WTC11 (cell line): ENCODE results near the gene BCL11B. TPM values are rescaled to one million over a fixed set of nuclear protein-coding genes. Genes with fewer than 3 reads are reported as not detected.

Source experiments
- ATAC-seq: fragments of 200-7000 bp; cut with Tn5 transposase; 2 replicates; pipeline ENCODE4 v1.10.0; 2021; ENCODE audit warnings: mild to moderate bottlenecking, moderate library complexity
- CTCF ChIA-PET: fragments of 300-600 bp; sonication (Branson Sonifier 250); formaldehyde crosslinking; loops from one replicate; lab custom pipeline; 2021; ENCODE audit warnings: antibody characterized with exemption; lab: Charles Lee
- POLR2A ChIA-PET: fragments of 350-600 bp; sonication (Branson Sonifier 250); formaldehyde crosslinking; loops from one replicate; lab custom pipeline; 2021; ENCODE audit warnings: antibody characterized with exemption; lab: Charles Lee
- DNase-seq: peaks from one replicate; pipeline ENCODE4 v3.0.0; 2021; ENCODE audit warnings: low spot score
- H3K27ac Mint-ChIP-seq: 2 replicates; pipeline ENCODE4 v1.8.0; 2021; ENCODE audit warnings: mixed read lengths
- H3K27me3 Mint-ChIP-seq: 2 replicates; pipeline ENCODE4 v1.8.0; 2021; ENCODE audit warnings: low read depth, mild to moderate bottlenecking, moderate library complexity, mixed read lengths
- H3K36me3 Mint-ChIP-seq: 2 replicates; pipeline ENCODE4 v1.8.0; 2021; ENCODE audit warnings: mixed read lengths
- H3K4me1 Mint-ChIP-seq: 2 replicates; pipeline ENCODE4 v1.8.0; 2022; ENCODE audit warnings: mixed read lengths
- H3K4me3 Mint-ChIP-seq: 2 replicates; pipeline ENCODE4 v1.8.0; 2021; ENCODE audit warnings: mild to moderate bottlenecking, moderate library complexity, mixed read lengths
- H3K9me3 Mint-ChIP-seq: 2 replicates; pipeline ENCODE4 v1.8.0; 2021; ENCODE audit warnings: mixed read lengths
- ATF3 ChIP-seq: sonication (generic); formaldehyde crosslinking; conservative IDR thresholded peaks from 2 replicates; pipeline ENCODE4 v1.8.1; 2022; ENCODE audit warnings: mild to moderate bottlenecking, missing genetic modification reagents
- CBFB ChIP-seq: sonication (generic); formaldehyde crosslinking; IDR thresholded peaks from 2 replicates; pipeline ENCODE4 v1.8.1; 2022; ENCODE audit warnings: mild to moderate bottlenecking, low read depth, missing genetic modification reagents
- CTCF ChIP-seq: fragments of 200-600 bp; IDR thresholded peaks from 2 replicates; pipeline ENCODE4 v1.8.0; 2022; ENCODE audit warnings: antibody characterized with exemption
- E2F4 ChIP-seq: sonication (generic); formaldehyde crosslinking; IDR thresholded peaks from 2 replicates; pipeline ENCODE4 v1.8.1; 2022; ENCODE audit warnings: low read depth, mild to moderate bottlenecking, moderate library complexity, missing genetic modification reagents, borderline replicate concordance
- ESRRA ChIP-seq: sonication (generic); formaldehyde crosslinking; IDR thresholded peaks from 2 replicates; pipeline ENCODE4 v1.8.1; 2022; ENCODE audit warnings: mild to moderate bottlenecking, missing genetic modification reagents, borderline replicate concordance
- FOXJ3 ChIP-seq: sonication (generic); formaldehyde crosslinking; IDR thresholded peaks from 2 replicates; pipeline ENCODE4 v1.9.0; 2021; ENCODE audit warnings: missing genetic modification reagents, mild to moderate bottlenecking, borderline replicate concordance
- GRHL2 ChIP-seq: fragments of 250-450 bp; sonication (Bioruptor Pico); IDR thresholded peaks from 2 replicates; pipeline ENCODE4 v1.8.0; 2022; ENCODE audit warnings: mild to moderate bottlenecking, moderate library complexity; ENCODE audit not compliant: insufficient replicate concordance, severe bottlenecking
- MLX ChIP-seq: sonication (generic); formaldehyde crosslinking; IDR thresholded peaks from 2 replicates; pipeline ENCODE4 v1.8.1; 2023; ENCODE audit warnings: mild to moderate bottlenecking, missing genetic modification reagents, moderate library complexity
- NFE2L1 ChIP-seq: sonication (generic); formaldehyde crosslinking; IDR thresholded peaks from 2 replicates; pipeline ENCODE4 v1.8.1; 2023; ENCODE audit warnings: missing genetic modification reagents
- NR3C1 ChIP-seq: sonication (generic); formaldehyde crosslinking; conservative IDR thresholded peaks from 2 replicates; pipeline ENCODE4 v1.8.1; 2023; ENCODE audit warnings: low read depth, mild to moderate bottlenecking, missing genetic modification reagents
- PRRX2 ChIP-seq: fragments of 250-450 bp; sonication (Bioruptor Pico); IDR thresholded peaks from 2 replicates; pipeline ENCODE4 v1.8.0; 2021; ENCODE audit warnings: mild to moderate bottlenecking
- SOX15 ChIP-seq: fragments of 250-450 bp; sonication (Bioruptor Pico); IDR thresholded peaks from 2 replicates; pipeline ENCODE4 v1.9.0; 2021; ENCODE audit warnings: mild to moderate bottlenecking
- USF2 ChIP-seq: sonication (generic); formaldehyde crosslinking; IDR thresholded peaks from 2 replicates; pipeline ENCODE4 v1.8.1; 2023; ENCODE audit warnings: mild to moderate bottlenecking, missing genetic modification reagents, moderate library complexity
- ZBTB43 ChIP-seq: sonication (generic); formaldehyde crosslinking; IDR thresholded peaks from 2 replicates; pipeline ENCODE4 v1.8.1; 2023; ENCODE audit warnings: mild to moderate bottlenecking, missing genetic modification reagents
- ZNF416 ChIP-seq: fragments of 250-450 bp; sonication (Bioruptor Pico); IDR thresholded peaks from 2 replicates; pipeline ENCODE4 v1.9.0; 2021; ENCODE audit warnings: mild to moderate bottlenecking, inconsistent platforms
- ZNF425 ChIP-seq: fragments of 250-450 bp; sonication (Bioruptor Pico); conservative IDR thresholded peaks from 2 replicates; pipeline ENCODE4 v1.9.0; 2021; ENCODE audit warnings: mild to moderate bottlenecking
- ZNF671 ChIP-seq: fragments of 250-450 bp; sonication (Bioruptor Pico); IDR thresholded peaks from 2 replicates; pipeline ENCODE4 v1.8.0; 2021; ENCODE audit warnings: mild to moderate bottlenecking
- total RNA-seq: library from RNA; stranded (reverse); gene quantifications from 3 replicates; pipeline ENCODE4 v1.2.3, GENCODE V29; 2021

BCL11B gene
- total RNA-seq, 1 experiment from 2014 or later: 9.1 TPM

- TF ChIP-seq ZBTB43 (CRISPR knock-in tag) (peak; percentile 100), FOXJ3 (CRISPR knock-in tag) (no peak), ATF3 (CRISPR knock-in tag) (no peak)
These were observed at the start of gene BCL11B (continued) for GRCh38 chr14:99271951-99272631.

GRCh38 chr14:99321236-99321925 is 49.4 kb upstream of the BCL11B start:
- Mint-ChIP-seq H3K36me3 (no peaks in the 10 kb centered on the region), H3K4me3 (no peak overlapping the region), H3K4me1 (peaks cover 19% of the 10 kb centered on the region), H3K27ac (no peak overlapping the region), H3K27me3 (no peaks in the 10 kb centered on the region; the same call in 1 of the 2 replicates), H3K9me3 (no peaks in the 10 kb centered on the region)
- ATAC-seq (no peak), DNase-seq (no peak)
- ChIA-PET POLR2A (no interaction called here), CTCF (interaction anchor here (0.7 to 2.2 kb wide), 9 partner anchors 13 to 132 kb away, joined by 4 to 85 read pairs (median 26); no protein-coding TSS in a partner anchor)
- TF ChIP-seq NFE2L1 (CRISPR knock-in tag) (peak; percentile 28; the same call in 1 of the 2 replicates), ZNF425 (CRISPR knock-in tag) (no peak), ZBTB43 (CRISPR knock-in tag) (peak; percentile 93; the same call in 1 of the 2 replicates)

GRCh38 chr14:99320621-99321235 is 48.7 kb upstream of the BCL11B start:
- ATAC-seq: no peak
- no peak for DNase-seq
- ChIA-PET POLR2A (no interaction called here), CTCF (interaction anchor here (0.7 to 2.2 kb wide), 45 partner anchors 9 to 1072 kb away, joined by 3 to 85 read pairs (median 9); partner anchors contain the start of gene BCL11B)
- H3K27me3 Mint-ChIP-seq: no peaks in the 10 kb centered on the region
- peaks cover 19% of the 10 kb centered on the region for H3K4me1 Mint-ChIP-seq
- no peak overlapping the region for H3K4me3 Mint-ChIP-seq
- H3K9me3 Mint-ChIP-seq: no peaks in the 10 kb centered on the region
- no peak overlapping the region for H3K27ac Mint-ChIP-seq
- no peaks in the 10 kb centered on the region for H3K36me3 Mint-ChIP-seq
- no peak for TF ChIP-seq ZNF671 (CRISPR knock-in tag)
- TF ChIP-seq ESRRA (CRISPR knock-in tag): no peak
- no peak for TF ChIP-seq NR3C1 (CRISPR knock-in tag)
- TF ChIP-seq MLX: no peak
- TF ChIP-seq GRHL2 (CRISPR knock-in tag): no peak
- TF ChIP-seq USF2: no peak
- TF ChIP-seq PRRX2: no peak
- TF ChIP-seq ZNF416 (CRISPR knock-in tag): no peak
- TF ChIP-seq CTCF: no peak
- TF ChIP-seq CBFB (CRISPR knock-in tag): no peak
- no peak for TF ChIP-seq SOX15 (CRISPR knock-in tag)
- TF ChIP-seq E2F4 (CRISPR knock-in tag): no peak
